NCI-H774 (cell line): ENCODE data around the gene ZMYM4.
"Not testable (repeated sequence)": the region's sequence is repeated elsewhere in the genome, so short reads cannot be mapped to it uniquely, and the experiment has no call there.

Source experiments
- DNase-seq: peaks from one replicate; lab custom pipeline; 2025; lab: John Stamatoyannopoulos, UW

Gene ZMYM4

DNA sequence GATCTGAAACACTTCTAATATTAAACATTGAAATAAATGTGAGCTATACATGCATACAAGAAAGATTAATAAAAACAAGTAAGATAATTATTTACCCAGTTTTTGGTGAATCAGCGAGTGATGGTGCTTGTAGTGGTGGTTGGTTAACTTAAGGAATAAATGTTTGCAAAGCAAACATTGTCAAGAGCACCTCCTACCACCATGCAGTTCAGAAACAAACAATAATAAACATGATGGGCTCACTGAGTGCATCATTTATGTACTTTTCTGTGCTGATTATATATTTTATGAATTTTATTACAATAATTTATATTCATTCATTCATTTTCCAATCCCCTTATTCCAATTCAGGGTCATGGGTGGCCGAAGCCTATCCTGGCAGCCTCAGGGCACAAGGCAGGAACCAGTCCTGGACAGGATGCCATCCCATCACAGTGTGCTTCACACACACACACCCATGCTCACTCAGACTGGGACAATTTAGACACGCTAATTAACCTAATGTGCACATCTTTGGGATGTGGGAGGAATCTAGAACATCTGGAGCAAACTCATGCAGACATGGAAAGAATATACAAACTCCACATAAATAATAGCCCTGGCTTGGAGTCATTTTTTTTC, 57.8 kb downstream of the ZMYM4 start:
- no peak for DNase-seq

DNA sequence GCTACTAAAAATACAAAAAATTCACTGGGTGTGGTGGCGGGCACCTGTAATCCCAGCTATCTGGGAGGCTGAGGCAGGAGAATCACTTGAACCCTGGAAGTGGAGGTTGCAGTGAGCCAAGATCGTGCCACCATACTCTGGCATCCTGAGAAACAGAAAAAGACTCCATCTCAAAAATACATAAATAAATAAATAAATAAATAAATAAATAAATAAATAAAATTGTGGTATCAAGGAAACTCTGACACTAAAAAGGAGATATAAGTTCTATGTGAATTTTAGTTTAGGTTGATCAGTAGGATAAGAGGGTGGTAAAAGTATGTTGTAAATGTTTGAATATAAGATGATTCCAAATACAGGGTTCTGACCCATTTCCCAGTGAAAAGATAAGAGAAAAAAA, 63.1 kb downstream of the ZMYM4 start:
- DNase-seq, result not testable (repeated sequence)

- no peak for DNase-seq
These were observed 66.0 kb downstream of the ZMYM4 start for GRCh38 chr1:35334485-35334884.

- no peak for DNase-seq
These were observed 72.0 kb downstream of the ZMYM4 start for GRCh38 chr1:35340519-35340918.

DNA sequence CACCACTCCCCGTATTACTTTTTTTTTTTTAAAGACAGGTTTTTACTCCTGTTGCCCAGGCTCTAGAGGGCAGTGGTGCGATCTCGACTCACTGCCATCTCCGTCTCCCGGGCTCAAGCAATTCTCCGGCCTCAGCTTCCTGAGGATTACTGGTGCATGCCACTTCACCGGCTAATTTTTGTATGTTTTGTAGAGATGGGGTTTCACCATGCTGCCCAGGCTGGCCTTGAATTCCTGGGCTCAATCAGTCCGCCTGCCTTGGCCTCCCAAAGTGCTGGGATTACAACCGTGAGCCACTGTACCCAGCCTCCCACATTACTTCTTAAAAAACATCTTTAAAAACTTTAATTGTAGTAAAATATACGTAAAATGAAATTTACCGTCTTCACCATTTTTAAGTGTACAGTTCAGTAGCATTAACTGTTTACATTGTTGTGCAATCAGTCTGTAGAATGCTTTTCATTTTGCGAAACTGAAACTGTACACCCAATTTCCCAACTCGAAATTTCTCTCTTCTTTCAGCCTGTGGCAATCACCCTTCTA, 77.0 kb downstream of the ZMYM4 start:
- DNase-seq, result no peak

GRCh38 chr1:35350872-35351271, 82.4 kb downstream of the ZMYM4 start:
- DNase-seq, result no peak

DNA sequence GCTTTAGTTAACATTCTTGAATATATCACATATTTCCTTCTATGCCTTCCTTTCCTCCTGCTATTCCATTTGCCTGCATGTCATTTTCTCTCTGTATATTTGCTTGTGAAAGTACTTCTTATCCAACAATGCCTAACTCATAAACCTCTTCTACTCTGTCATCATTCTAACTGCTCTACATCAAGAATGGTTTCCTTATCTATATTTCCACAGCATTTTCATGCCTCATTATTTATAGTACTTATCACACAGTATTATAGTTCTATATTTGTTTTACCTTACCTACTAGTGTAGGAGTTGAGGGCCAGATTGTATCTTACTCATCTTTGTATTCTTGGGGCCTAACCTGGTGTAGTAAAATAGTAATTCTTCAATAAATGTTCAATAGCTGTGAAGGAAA, 91.5 kb downstream of the ZMYM4 start:
- DNase-seq, result no peak

- DNase-seq, result no peak
These were observed 93.1 kb downstream of the ZMYM4 start for GRCh38 chr1:35361638-35362037.

- no peak for DNase-seq
These were observed 96.2 kb downstream of the ZMYM4 start for GRCh38 chr1:35364741-35365140.

GRCh38 chr1:35367914-35368313, 99.4 kb downstream of the ZMYM4 start:
- no peak for DNase-seq

- no peak for DNase-seq
These were observed 101.6 kb downstream of the ZMYM4 start for GRCh38 chr1:35369922-35370671.

- DNase-seq, result no peak
These were observed 103.0 kb downstream of the ZMYM4 start for GRCh38 chr1:35371506-35371905.

DNA sequence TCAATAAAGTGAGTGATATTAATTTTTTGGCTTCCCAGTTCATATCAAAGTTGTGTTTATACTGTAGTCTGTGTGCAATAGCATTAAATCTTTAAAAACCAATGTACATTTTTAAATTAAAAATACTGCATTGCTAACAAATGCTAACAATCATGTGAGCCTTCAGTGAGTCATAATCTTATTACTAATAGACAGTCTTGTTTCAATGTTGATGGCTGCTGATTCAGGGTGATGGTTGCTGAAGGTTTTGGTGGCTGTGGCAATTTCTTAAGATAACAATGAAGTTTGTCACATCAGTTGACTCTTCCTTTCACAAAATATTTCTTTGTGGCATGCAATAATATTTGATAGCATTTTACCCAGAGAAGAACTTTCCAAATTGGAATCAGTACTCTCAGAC, 109.0 kb downstream of the ZMYM4 start:
- DNase-seq, result no peak

DNA sequence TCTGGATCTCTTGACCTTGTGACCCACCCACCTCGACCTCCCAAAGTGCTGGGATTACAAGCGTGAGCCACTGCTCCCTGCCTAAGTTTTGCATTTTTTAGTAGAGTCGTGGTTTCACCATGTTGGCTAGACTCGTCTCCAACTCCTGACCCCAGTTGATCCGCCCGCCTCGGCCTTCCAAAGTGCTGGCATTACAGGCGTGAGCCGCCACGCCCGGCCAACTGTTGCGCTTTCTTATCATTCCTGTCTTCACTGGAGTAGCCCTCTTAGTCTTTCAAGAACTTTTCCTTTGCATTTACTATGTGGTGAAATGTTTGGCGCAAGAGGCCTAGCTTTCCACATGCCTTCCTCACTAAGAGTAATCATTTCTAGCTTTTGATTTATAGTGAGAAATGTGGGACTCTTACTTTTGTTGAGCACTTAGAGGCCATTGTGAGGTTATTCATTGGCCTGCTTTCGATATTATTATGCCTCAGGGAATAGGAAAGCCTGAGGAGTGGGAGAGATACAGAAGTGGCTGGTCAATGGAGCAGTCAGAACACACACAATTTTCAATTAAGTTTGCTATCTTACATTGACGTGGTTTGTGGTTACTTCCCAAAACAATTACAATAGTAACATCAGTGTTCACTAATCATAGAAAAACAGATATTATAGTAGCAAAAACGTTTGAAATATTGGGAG, 111.0 kb downstream of the ZMYM4 start:
- DNase-seq, result no peak

DNA sequence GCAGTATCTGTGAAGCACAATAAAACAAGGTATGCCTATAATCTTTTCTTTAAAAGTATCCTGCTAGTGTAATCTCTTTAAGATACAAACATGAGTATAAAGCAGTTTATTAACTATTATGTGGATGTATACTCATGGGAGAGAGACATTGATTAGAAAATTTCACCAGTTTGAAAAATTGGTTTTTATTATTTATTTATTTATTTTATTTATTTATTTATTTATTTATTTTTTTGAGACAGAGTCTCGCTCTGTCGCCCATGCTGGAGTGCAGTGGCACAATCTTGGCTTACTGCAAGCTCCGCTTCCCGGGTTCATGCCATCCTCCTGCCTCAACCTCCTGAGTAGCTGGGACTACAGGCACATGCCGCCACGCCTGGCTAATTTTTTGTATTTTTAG, 111.6 kb downstream of the ZMYM4 start:
- not testable (repeated sequence) for DNase-seq

- no peak for DNase-seq
These were observed 113.6 kb downstream of the ZMYM4 start for GRCh38 chr1:35382107-35382506.

DNA sequence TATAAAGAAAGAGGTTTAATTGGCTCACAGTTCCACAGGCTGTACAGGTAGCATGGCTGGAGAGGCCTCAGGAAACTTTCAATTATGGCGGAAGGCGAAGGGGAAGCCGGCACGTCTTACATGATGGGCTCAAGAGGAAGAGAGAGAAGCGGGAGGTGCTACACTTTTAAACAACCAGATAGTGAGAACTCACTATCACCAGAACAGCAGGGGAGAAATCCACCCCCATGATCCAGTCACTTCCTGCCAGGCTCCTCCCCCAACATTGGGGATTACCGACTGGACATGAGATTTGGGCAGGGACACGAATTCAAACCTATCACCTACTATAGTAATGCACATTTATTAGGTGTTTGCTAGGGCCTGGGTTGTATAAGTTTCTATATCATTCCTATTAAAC, 117.8 kb downstream of the ZMYM4 start:
- DNase-seq, result no peak

GRCh38 chr1:35386959-35387358, 118.5 kb downstream of the ZMYM4 start:
- DNase-seq, result no peak

GRCh38 chr1:35390600-35391494, 122.3 kb downstream of the ZMYM4 start:
- no peak for DNase-seq

DNA sequence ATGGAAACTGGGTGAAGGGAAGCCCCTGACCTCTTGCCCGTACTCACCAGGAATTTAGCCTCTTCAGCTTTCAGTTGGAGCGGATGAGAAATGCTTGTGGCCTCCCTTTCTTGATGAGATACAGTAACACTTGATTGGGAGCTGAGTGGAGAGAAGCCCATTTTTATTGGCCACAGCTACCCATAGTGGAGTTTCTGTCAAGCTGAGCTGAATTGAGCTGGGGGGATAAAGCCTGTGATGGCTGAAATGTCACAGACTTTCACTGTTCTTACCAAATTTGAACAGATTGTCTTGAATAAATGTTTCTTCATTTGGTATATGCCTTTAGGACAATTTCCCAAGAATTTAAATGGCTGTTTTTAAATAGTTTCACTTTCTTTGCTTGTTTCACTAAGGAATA, 125.9 kb downstream of the ZMYM4 start:
- DNase-seq, result no peak

GRCh38 chr1:35398739-35399138, 130.2 kb downstream of the ZMYM4 start:
- DNase-seq, result no peak

- no peak for DNase-seq
These were observed 132.5 kb downstream of the ZMYM4 start for GRCh38 chr1:35401049-35401448.
